GM12878 (cell line): ENCODE measurements around the gene TRAPPC2. TPM values are rescaled to one million over a fixed set of nuclear protein-coding genes. Genes with fewer than 3 reads are reported as not detected.

Experiments used
- BCL3 ChIP-seq: IDR thresholded peaks from 2 replicates; pipeline ENCODE4 v1.6.1; 2011; ENCODE audit warnings: borderline replicate concordance, low read depth, mild to moderate bottlenecking, moderate library complexity, low read length; ENCODE audit not compliant: insufficient read depth, poor library complexity, severe bottlenecking
- BRCA1 ChIP-seq: IDR thresholded peaks from 2 replicates; pipeline ENCODE4 v1.6.1; 2011; ENCODE audit warnings: low read depth, low read length, improper control_type of control experiment
- CHD1 ChIP-seq: IDR thresholded peaks from 2 replicates; pipeline ENCODE4 v1.6.1; 2012; ENCODE audit warnings: low read depth, low read length, improper control_type of control experiment
- CREB1 ChIP-seq: IDR thresholded peaks from 2 replicates; pipeline ENCODE4 v1.6.1; 2012; ENCODE audit warnings: low read depth, mild to moderate bottlenecking, inconsistent platforms
- FOS ChIP-seq: IDR thresholded peaks from 3 replicates; pipeline ENCODE4 v1.6.1; 2011; ENCODE audit warnings: borderline replicate concordance; ENCODE audit not compliant: insufficient read length; ENCODE audit errors: extremely low read depth
- HDAC6 ChIP-seq: fragments of 200-600 bp; sonication (generic); IDR thresholded peaks from one replicate; pipeline ENCODE4 v1.8.0; 2017; ENCODE audit warnings: antibody characterized with exemption; ENCODE audit not compliant: unreplicated experiment
- HSF1 ChIP-seq: fragments of 150-350 bp; IDR thresholded peaks from 2 replicates; pipeline ENCODE4 v1.6.1; 2014; ENCODE audit warnings: mild to moderate bottlenecking, low read depth, low read length
- IKZF2 ChIP-seq, 2 experiments: fragments of 450-650 bp; IDR thresholded peaks; 2 replicates each; pipeline ENCODE4 v1.6.1; 2017; ENCODE audit warnings: mild to moderate bottlenecking in 2 of 2, moderate library complexity in 2 of 2
- MEF2B ChIP-seq: fragments of 450-650 bp; IDR thresholded peaks from 2 replicates; pipeline ENCODE4 v1.6.1; 2018; ENCODE audit warnings: mild to moderate bottlenecking, moderate library complexity; ENCODE audit not compliant: partially characterized antibody, poor library complexity, severe bottlenecking
- NFYB ChIP-seq: IDR thresholded peaks from 2 replicates; pipeline ENCODE4 v1.6.1; 2011; ENCODE audit warnings: low read depth, mild to moderate bottlenecking, low read length, improper control_type of control experiment, moderate library complexity; ENCODE audit not compliant: insufficient read depth
- PAX8 ChIP-seq: fragments of 450-650 bp; IDR thresholded peaks from 2 replicates; pipeline ENCODE4 v1.6.1; 2017; ENCODE audit warnings: mild to moderate bottlenecking, moderate library complexity
- POU2F2 ChIP-seq: IDR thresholded peaks from 3 replicates; pipeline ENCODE4 v1.6.1; 2011; ENCODE audit warnings: low read depth, mild to moderate bottlenecking, low read length, borderline replicate concordance
- SIX5 ChIP-seq: IDR thresholded peaks from 2 replicates; pipeline ENCODE4 v1.6.1; 2011; ENCODE audit warnings: mild to moderate bottlenecking, low read depth, low read length, moderate library complexity; ENCODE audit not compliant: severe bottlenecking
- TCF3 ChIP-seq: IDR thresholded peaks from 2 replicates; pipeline ENCODE4 v1.6.1; 2012; ENCODE audit warnings: low read depth, mild to moderate bottlenecking, low read length, borderline replicate concordance; ENCODE audit not compliant: insufficient read depth
- YBX1 ChIP-seq: fragments of 450-650 bp; IDR thresholded peaks from 2 replicates; pipeline ENCODE4 v1.6.1; 2016; ENCODE audit warnings: antibody characterized with exemption
- ZBTB33 ChIP-seq: fragments of 450-650 bp; IDR thresholded peaks from 2 replicates; pipeline ENCODE4 v1.6.1; 2017; ENCODE audit warnings: mild to moderate bottlenecking
- ZNF384 ChIP-seq: IDR thresholded peaks from 2 replicates; pipeline ENCODE4 v1.6.1; 2012; ENCODE audit warnings: low read depth, mild to moderate bottlenecking, low read length, improper control_type of control experiment, borderline replicate concordance
- ZNF622 ChIP-seq: fragments of 450-650 bp; IDR thresholded peaks from 2 replicates; pipeline ENCODE4 v1.6.1; 2017; ENCODE audit warnings: mild to moderate bottlenecking, inconsistent platforms
- polyA plus RNA-seq, 11 experiments: library from polyadenylated mRNA; depleted of rRNA in 4 of 11; unstranded in 6 of 11; stranded (reverse) in 5 of 11; fragments of >200 nt; fragmentation: Nextera tagmentation in 4 of 11; fragmentation: Illumina TruSeq in 1 of 11; extraction: Ambion mirVana in 4 of 11; extraction: Trizol in 1 of 11; gene quantifications; 1 replicate in 1 of 11; 2 replicates in 10 of 11; pipeline versions ENCODE4 v1.2.1 to v1.2.3, GENCODE V29; 2011 to 2016; ENCODE audit warnings: inconsistent platforms in 2 of 11, missing spikeins in 2 of 11, low read depth in 1 of 11
- total RNA-seq, 4 experiments: library from RNA; depleted of rRNA in 3 of 4; stranded (reverse); fragments of >200 nt in 3 of 4; fragmentation: Illumina TruSeq in 1 of 4; extraction: Trizol in 1 of 4; gene quantifications; 2 replicates each; pipeline versions ENCODE4 v1.2.1 to v1.2.3, GENCODE V29; 2013 to 2021
- TF ChIP-seq, protein P1 (sequence below): fragments of 450-650 bp; IDR thresholded peaks from 2 replicates; pipeline ENCODE4 v1.6.1; 2017; ENCODE audit warnings: mild to moderate bottlenecking, low read depth, inconsistent platforms; ENCODE audit not compliant: poor library complexity, severe bottlenecking
- TF ChIP-seq, protein P2 (sequence below): IDR thresholded peaks from 2 replicates; pipeline ENCODE4 v1.6.1; 2011; ENCODE audit warnings: low read depth, mild to moderate bottlenecking, low read length, moderate library complexity, borderline replicate concordance; ENCODE audit errors: extremely low read depth

TRAPPC2 gene
- total and polyA plus RNA-seq, 10 of the 15 experiments (the other 5 are each of a cell fraction or from before 2014, with no cell fraction given): 12.4 to 28.4 (median 21.3) TPM

- TF ChIP-seq, protein P1, sequence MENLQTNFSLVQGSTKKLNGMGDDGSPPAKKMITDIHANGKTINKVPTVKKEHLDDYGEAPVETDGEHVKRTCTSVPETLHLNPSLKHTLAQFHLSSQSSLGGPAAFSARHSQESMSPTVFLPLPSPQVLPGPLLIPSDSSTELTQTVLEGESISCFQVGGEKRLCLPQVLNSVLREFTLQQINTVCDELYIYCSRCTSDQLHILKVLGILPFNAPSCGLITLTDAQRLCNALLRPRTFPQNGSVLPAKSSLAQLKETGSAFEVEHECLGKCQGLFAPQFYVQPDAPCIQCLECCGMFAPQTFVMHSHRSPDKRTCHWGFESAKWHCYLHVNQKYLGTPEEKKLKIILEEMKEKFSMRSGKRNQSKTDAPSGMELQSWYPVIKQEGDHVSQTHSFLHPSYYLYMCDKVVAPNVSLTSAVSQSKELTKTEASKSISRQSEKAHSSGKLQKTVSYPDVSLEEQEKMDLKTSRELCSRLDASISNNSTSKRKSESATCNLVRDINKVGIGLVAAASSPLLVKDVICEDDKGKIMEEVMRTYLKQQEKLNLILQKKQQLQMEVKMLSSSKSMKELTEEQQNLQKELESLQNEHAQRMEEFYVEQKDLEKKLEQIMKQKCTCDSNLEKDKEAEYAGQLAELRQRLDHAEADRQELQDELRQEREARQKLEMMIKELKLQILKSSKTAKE: peak; percentile 94
- TF ChIP-seq ZNF622 (no peak), NFYB (no peak), MEF2B (peak; percentile 79), BRCA1 (no peak), BCL3 (no peak), CREB1 (peak; percentile 84), YBX1 (no peak), IKZF2 (IDR thresholded peaks at IDR 0.05) (peak; percentile 88 to 91; a peak in 3 of 4 replicates), HSF1 (no peak), CHD1 (no peak), POU2F2 (peak; percentile 73; the same call in 1 of the 3 replicates), SIX5 (no peak), ZNF384 (no peak), ZBTB33 (no peak), PAX8 (no peak), TCF3 (no peak), FOS (no peak), HDAC6 (no peak)
- TF ChIP-seq, protein P2, sequence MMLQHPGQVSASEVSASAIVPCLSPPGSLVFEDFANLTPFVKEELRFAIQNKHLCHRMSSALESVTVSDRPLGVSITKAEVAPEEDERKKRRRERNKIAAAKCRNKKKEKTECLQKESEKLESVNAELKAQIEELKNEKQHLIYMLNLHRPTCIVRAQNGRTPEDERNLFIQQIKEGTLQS: no peak
These were observed 8.2 kb upstream of the TRAPPC2 start (continued) for GRCh38 chrX:13742397-13743176.
